A549 (cell line): ENCODE results near the gene ARL15.

Source experiments
- EP300 ChIP-seq, 2 experiments: fragments of >200 bp; sonication (Bioruptor Twin); formaldehyde crosslinking; IDR thresholded peaks; 2 replicates in 1 of 2; 3 replicates in 1 of 2; pipeline ENCODE4 v1.6.1; 2016 to 2017
- TP53 ChIP-seq: fragments of 250-450 bp; sonication (Bioruptor Pico); IDR thresholded peaks from 2 replicates; pipeline ENCODE4 v1.5.0; 2021; ENCODE audit warnings: mild to moderate bottlenecking, moderate library complexity
- TF ChIP-seq, protein P1 (sequence below): fragments of >200 bp; sonication (Bioruptor Twin); formaldehyde crosslinking; IDR thresholded peaks from 3 replicates; pipeline ENCODE4 v1.5.1; 2016

- TF ChIP-seq, protein P1, sequence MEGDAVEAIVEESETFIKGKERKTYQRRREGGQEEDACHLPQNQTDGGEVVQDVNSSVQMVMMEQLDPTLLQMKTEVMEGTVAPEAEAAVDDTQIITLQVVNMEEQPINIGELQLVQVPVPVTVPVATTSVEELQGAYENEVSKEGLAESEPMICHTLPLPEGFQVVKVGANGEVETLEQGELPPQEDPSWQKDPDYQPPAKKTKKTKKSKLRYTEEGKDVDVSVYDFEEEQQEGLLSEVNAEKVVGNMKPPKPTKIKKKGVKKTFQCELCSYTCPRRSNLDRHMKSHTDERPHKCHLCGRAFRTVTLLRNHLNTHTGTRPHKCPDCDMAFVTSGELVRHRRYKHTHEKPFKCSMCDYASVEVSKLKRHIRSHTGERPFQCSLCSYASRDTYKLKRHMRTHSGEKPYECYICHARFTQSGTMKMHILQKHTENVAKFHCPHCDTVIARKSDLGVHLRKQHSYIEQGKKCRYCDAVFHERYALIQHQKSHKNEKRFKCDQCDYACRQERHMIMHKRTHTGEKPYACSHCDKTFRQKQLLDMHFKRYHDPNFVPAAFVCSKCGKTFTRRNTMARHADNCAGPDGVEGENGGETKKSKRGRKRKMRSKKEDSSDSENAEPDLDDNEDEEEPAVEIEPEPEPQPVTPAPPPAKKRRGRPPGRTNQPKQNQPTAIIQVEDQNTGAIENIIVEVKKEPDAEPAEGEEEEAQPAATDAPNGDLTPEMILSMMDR: no peak
- no peak for TF ChIP-seq TP53 (CRISPR knock-in tag)
- no peak for TF ChIP-seq EP300 (IDR thresholded peaks at IDR 0.05)
Observed at GRCh38 chr5:53908757-53909156, 401.6 kb downstream of the ARL15 start.
